B cell (primary cell): ENCODE data around the gene EDNRB. TPM values are rescaled to one million over a fixed set of nuclear protein-coding genes. Genes with fewer than 3 reads are reported as not detected.

Experiments used
- ATAC-seq: fragments of 200-7000 bp; cut with Tn5 transposase; one replicate; pipeline ENCODE4 v1.10.0; 2021; ENCODE audit warnings: low read depth, mild to moderate bottlenecking, moderate number of reproducible peaks, moderate library complexity
- CTCF ChIA-PET: fragments of 350-600 bp; sonication (Branson Sonifier 250); formaldehyde crosslinking; loops from one replicate; lab custom pipeline; 2021; ENCODE audit warnings: antibody characterized with exemption, inconsistent platforms; lab: Charles Lee
- POLR2A ChIA-PET: fragments of 350-600 bp; sonication (Branson Sonifier 250); formaldehyde crosslinking; loops from one replicate; lab custom pipeline; 2021; ENCODE audit warnings: antibody characterized with exemption; lab: Charles Lee
- DNase-seq: peaks from one replicate; pipeline ENCODE4 v3.0.0; 2013
- H2AFZ ChIP-seq: 2 replicates; pipeline ENCODE4 v1.6.1; 2012; ENCODE audit warnings: mild to moderate bottlenecking, low read depth, low read length; ENCODE audit not compliant: insufficient read depth, poor library complexity, severe bottlenecking
- H3K27ac ChIP-seq, 2 donors: 1 replicate in 1 of 2; 2 replicates in 1 of 2; pipeline ENCODE4 v1.5.1; 2012 to 2013; ENCODE audit warnings: low read length in 2 of 2, mild to moderate bottlenecking in 2 of 2, moderate library complexity in 1 of 2
- H3K27me3 ChIP-seq, 4 experiments: fragments of 200-600 bp in 1 of 4; sonication (generic) in 1 of 4; replicated peaks in 1 of 4; 1 replicate in 2 of 4; 2 replicates in 2 of 4; pipeline versions ENCODE4 v1.6.1 to v1.7.0; 2013 to 2016; ENCODE audit warnings: low read length in 3 of 4, mild to moderate bottlenecking in 2 of 4, mixed read lengths in 1 of 4, moderate library complexity in 1 of 4; ENCODE audit not compliant: insufficient read depth in 4 of 4, control insufficient read depth in 3 of 4; ENCODE audit errors: control extremely low read depth in 1 of 4
- H3K36me3 ChIP-seq, 2 experiments: replicated peaks in 1 of 2; 1 replicate in 1 of 2; 2 replicates in 1 of 2; pipeline versions ENCODE4 v1.6.1 to v1.7.1; 2013; ENCODE audit warnings: low read length in 1 of 2; ENCODE audit not compliant: insufficient read depth in 2 of 2, control insufficient read depth in 1 of 2; ENCODE audit errors: control extremely low read depth in 1 of 2, extremely low read depth in 1 of 2
- H3K4me1 ChIP-seq, 2 donors: fragments of 200-600 bp in 1 of 2; sonication (generic) in 1 of 2; 1 replicate in 1 of 2; 2 replicates in 1 of 2; pipeline versions ENCODE4 v1.5.1 to v1.6.1; 2013 to 2017; ENCODE audit warnings: low read length in 2 of 2; ENCODE audit not compliant: control insufficient read depth in 2 of 2, insufficient read depth in 2 of 2
- H3K4me2 ChIP-seq: replicated peaks from 2 replicates; pipeline ENCODE3; 2012; ENCODE audit warnings: mild to moderate bottlenecking, low read depth, low read length; ENCODE audit not compliant: poor library complexity, severe bottlenecking
- H3K4me3 ChIP-seq, 5 experiments: fragments of 200-600 bp in 1 of 5; sonication (generic) in 1 of 5; 1 replicate in 3 of 5; 2 replicates in 2 of 5; pipeline versions ENCODE4 v1.5.1 to v1.7.0; 2011 to 2016; ENCODE audit warnings: low read length in 4 of 5, mild to moderate bottlenecking in 4 of 5, low read depth in 2 of 5, control low read depth in 1 of 5, moderate library complexity in 1 of 5; ENCODE audit not compliant: insufficient read depth in 1 of 5; ENCODE audit errors: control extremely low read depth in 1 of 5, extremely low read depth in 1 of 5
- H3K79me2 ChIP-seq: fragments of 200-600 bp; sonication (generic); one replicate; pipeline ENCODE4 v1.6.0; 2016; ENCODE audit warnings: low read length; ENCODE audit not compliant: control insufficient read depth, insufficient read depth
- H3K9ac ChIP-seq: fragments of 200-600 bp; sonication (generic); 2 replicates; pipeline ENCODE4 v1.6.1; 2017; ENCODE audit warnings: mild to moderate bottlenecking, low read length, moderate library complexity
- H3K9me3 ChIP-seq, 3 donors: one replicate each; pipeline versions ENCODE4 v1.6.1 to v1.7.1; 2013; ENCODE audit warnings: low read length in 2 of 3; ENCODE audit not compliant: control insufficient read depth in 2 of 3, insufficient read depth in 1 of 3; ENCODE audit errors: control extremely low read depth in 1 of 3
- H4K20me1 ChIP-seq: 2 replicates; pipeline ENCODE4 v1.6.0; 2012; ENCODE audit warnings: mild to moderate bottlenecking, low read length; ENCODE audit not compliant: insufficient read depth, control insufficient read depth, poor library complexity, severe bottlenecking
- H3K27ac Mint-ChIP-seq: one replicate; pipeline ENCODE4 v1.8.0; 2021; ENCODE audit warnings: mixed read lengths
- H3K27me3 Mint-ChIP-seq: one replicate; pipeline ENCODE4 v1.8.0; 2021; ENCODE audit warnings: mixed read lengths
- H3K4me1 Mint-ChIP-seq: one replicate; pipeline ENCODE4 v1.8.0; 2021; ENCODE audit warnings: mixed read lengths
- H3K4me3 Mint-ChIP-seq: one replicate; pipeline ENCODE4 v1.8.0; 2021; ENCODE audit warnings: mixed read lengths
- H3K9me3 Mint-ChIP-seq: one replicate; pipeline ENCODE4 v1.8.0; 2022; ENCODE audit warnings: mixed read lengths; ENCODE audit not compliant: insufficient read depth
- CTCF ChIP-seq: fragments of 200-600 bp; IDR thresholded peaks from one replicate; pipeline ENCODE4 v1.8.0; 2022; ENCODE audit warnings: antibody characterized with exemption, mild to moderate bottlenecking
- EZH2 ChIP-seq: IDR thresholded peaks from 2 replicates; pipeline ENCODE4 v1.6.1; 2012; ENCODE audit warnings: borderline replicate concordance, low read depth, mild to moderate bottlenecking, moderate library complexity, low read length; ENCODE audit not compliant: insufficient read depth, poor library complexity, severe bottlenecking
- WGBS: methylation state at CpG from one replicate; pipeline ENCODE4 v1.1.5; 2013; ENCODE audit warnings: missing lambda C conversion rate; ENCODE audit not compliant: insufficient coverage; 5-methylcytosine and 5-hydroxymethylcytosine counted together
- intact Hi-C: fragments of 100-400 bp; cut with micrococcal nuclease; formaldehyde crosslinking; loops from one replicate; pipeline ENCODE4 v1.10.0; 2022
- polyA plus RNA-seq: library from polyadenylated mRNA; depleted of rRNA; stranded (reverse); fragments of >200 nt; gene quantifications from 2 replicates; pipeline ENCODE4 v1.2.3, GENCODE V29; 2012
- total RNA-seq, 2 donors: library from RNA; stranded (reverse); fragments of 120-200 nt in 1 of 2; gene quantifications; 1 replicate in 1 of 2; 2 replicates in 1 of 2; pipeline versions ENCODE4 v1.2.3 to v1.2.4, GENCODE V29; 2013 to 2022

Gene EDNRB
- total and polyA plus RNA-seq, 2 donors (not counting 1 experiment from before 2014, with no cell fraction given): not detected

GRCh38 chr13:77871596-77871995 lies 47.0 kb downstream of the EDNRB start:
- H3K4me1 Mint-ChIP-seq: no peaks in the 10 kb centered on the region
- H3K27ac ChIP-seq: no peak overlapping the region
- no peaks in the 10 kb centered on the region for H3K27me3 ChIP-seq
- no peak overlapping the region for H3K4me3 ChIP-seq
- DNase-seq (no peak), ATAC-seq (no peak)
- CTCF ChIA-PET: no interaction called here
- H3K9me3 Mint-ChIP-seq: peaks cover 11% of the 10 kb centered on the region
- no peak overlapping the region for H3K4me3 Mint-ChIP-seq
- no peak overlapping the region for H3K4me2 ChIP-seq
- POLR2A ChIA-PET: no interaction called here
- H4K20me1 ChIP-seq: no peaks in the 10 kb centered on the region
- no peak overlapping the region for H2AFZ ChIP-seq
- no peak for TF ChIP-seq EZH2
- TF ChIP-seq CTCF: no peak
- intact Hi-C loops: no loop called here
- no peak overlapping the region for H3K9ac ChIP-seq
- H3K9me3 ChIP-seq: peaks cover 0 to 2% (median 0%) of the 10 kb centered on the region in 3 donors
- H3K36me3 ChIP-seq: no peaks in the 10 kb centered on the region
- H3K27ac Mint-ChIP-seq: no peak overlapping the region
- peaks cover 5% of the 10 kb centered on the region for H3K27me3 Mint-ChIP-seq
- no peaks in the 10 kb centered on the region for H3K79me2 ChIP-seq
- no peaks in the 10 kb centered on the region for H3K4me1 ChIP-seq

DNA sequence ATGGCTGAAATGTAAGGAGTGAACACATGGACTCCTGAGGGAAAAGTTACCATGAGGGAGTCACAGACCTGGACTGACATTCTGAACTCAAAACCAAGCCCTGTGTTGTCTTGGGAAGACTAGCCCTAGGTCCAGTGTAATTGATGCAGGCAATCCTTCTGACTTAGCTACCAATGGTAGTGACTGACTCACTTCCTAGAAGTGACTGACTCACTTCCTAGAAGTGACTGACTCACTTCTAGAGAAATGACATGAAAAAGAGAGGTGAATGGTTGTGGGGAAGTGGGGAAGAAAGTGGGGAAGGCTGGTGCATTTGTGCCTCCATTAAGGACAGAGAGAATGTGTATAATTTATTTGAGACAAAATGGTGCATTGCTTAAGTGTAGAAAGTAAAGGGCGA lies 49.9 kb downstream of the EDNRB start:
- no peaks in the 10 kb centered on the region for H3K36me3 ChIP-seq
- H2AFZ ChIP-seq: no peak overlapping the region
- Mint-ChIP-seq H3K4me1 (no peaks in the 10 kb centered on the region), H3K27me3 (peaks cover 15% of the 10 kb centered on the region), H3K9me3 (peaks cover 11% of the 10 kb centered on the region), H3K4me3 (no peak overlapping the region), H3K27ac (no peak overlapping the region)
- intact Hi-C loops: no loop called here
- 100% methylated on average over 1 of the region's 1 CpG for WGBS
- H3K27me3 ChIP-seq: peaks cover 0 to 4% (median 1%) of the 10 kb centered on the region in 4 experiments
- no peaks in the 10 kb centered on the region for H3K79me2 ChIP-seq
- CTCF ChIA-PET: no interaction called here
- POLR2A ChIA-PET: no interaction called here
- TF ChIP-seq EZH2 (no peak), CTCF (no peak)
- peaks cover 0 to 2% (median 0%) of the 10 kb centered on the region in 3 donors for H3K9me3 ChIP-seq
- no peaks in the 10 kb centered on the region for H4K20me1 ChIP-seq
- H3K4me1 ChIP-seq: no peaks in the 10 kb centered on the region
- H3K27ac ChIP-seq: no peak overlapping the region
- DNase-seq: no peak
- H3K4me2 ChIP-seq: no peak overlapping the region
- no peak for ATAC-seq
- no peak overlapping the region for H3K4me3 ChIP-seq
- no peak overlapping the region for H3K9ac ChIP-seq
